Suprapubic skin (tissue), 4 donors: ENCODE measurements around the gene FAM217B. TPM values are rescaled to one million over a fixed set of nuclear protein-coding genes. Genes with fewer than 3 reads are reported as not detected.

Experiments used
- DNase-seq, 2 donors: peaks; one replicate each; pipeline ENCODE4 v3.0.0-alpha.2; 2019; ENCODE audit warnings: low spot score in 2 of 2
- H3K27ac ChIP-seq: fragments of 200-600 bp; sonication (generic); one replicate; pipeline ENCODE4 v1.5.1; 2019
- H3K27me3 ChIP-seq: fragments of 200-600 bp; sonication (generic); one replicate; pipeline ENCODE4 v1.5.1; 2019
- H3K36me3 ChIP-seq: fragments of 200-600 bp; sonication (generic); one replicate; pipeline ENCODE4 v1.5.1; 2019
- H3K4me1 ChIP-seq: fragments of 200-600 bp; sonication (generic); one replicate; pipeline ENCODE4 v1.5.1; 2019
- H3K4me3 ChIP-seq: fragments of 200-600 bp; sonication (generic); one replicate; pipeline ENCODE4 v1.5.1; 2019; ENCODE audit warnings: mild to moderate bottlenecking
- H3K9me3 ChIP-seq: fragments of 200-600 bp; sonication (generic); one replicate; pipeline ENCODE4 v1.5.1; 2019
- EP300 ChIP-seq: sonication (generic); formaldehyde crosslinking; IDR thresholded peaks from one replicate; pipeline ENCODE4 v1.6.1; 2017; ENCODE audit warnings: antibody characterized with exemption
- POLR2A ChIP-seq, 2 donors: fragments of 450-650 bp; IDR thresholded peaks; one replicate each; pipeline ENCODE4 v1.6.1; 2017; ENCODE audit warnings: antibody characterized with exemption in 2 of 2, mild to moderate bottlenecking in 2 of 2, moderate library complexity in 2 of 2
- POLR2AphosphoS5 ChIP-seq, 3 donors: sonication (generic); formaldehyde crosslinking; IDR thresholded peaks; one replicate each; pipeline ENCODE4 v1.6.1; 2017; ENCODE audit warnings: antibody characterized with exemption in 3 of 3
- WGBS: methylation state at CpG from one replicate; pipeline ENCODE4 v1.1.5; 2018; 5-methylcytosine and 5-hydroxymethylcytosine counted together
- total RNA-seq, 4 donors: library from RNA; depleted of rRNA; stranded (reverse); fragments of >200 nt; gene quantifications; one replicate each; pipeline ENCODE4 v1.1.0, GENCODE V29; 2016
- TF ChIP-seq, protein P1 (sequence below), 2 donors: fragments of 200-600 bp in 1 of 2; fragments of 450-650 bp in 1 of 2; sonication (generic) in 1 of 2; IDR thresholded peaks; one replicate each; pipeline ENCODE4 v1.5.1; 2016 to 2019; ENCODE audit warnings: antibody characterized with exemption in 2 of 2, mild to moderate bottlenecking in 1 of 2, moderate library complexity in 1 of 2

FAM217B gene
- total RNA-seq, 4 donors from 2014 or later = 2.8 to 12.9 (median 6.0) TPM

DNA sequence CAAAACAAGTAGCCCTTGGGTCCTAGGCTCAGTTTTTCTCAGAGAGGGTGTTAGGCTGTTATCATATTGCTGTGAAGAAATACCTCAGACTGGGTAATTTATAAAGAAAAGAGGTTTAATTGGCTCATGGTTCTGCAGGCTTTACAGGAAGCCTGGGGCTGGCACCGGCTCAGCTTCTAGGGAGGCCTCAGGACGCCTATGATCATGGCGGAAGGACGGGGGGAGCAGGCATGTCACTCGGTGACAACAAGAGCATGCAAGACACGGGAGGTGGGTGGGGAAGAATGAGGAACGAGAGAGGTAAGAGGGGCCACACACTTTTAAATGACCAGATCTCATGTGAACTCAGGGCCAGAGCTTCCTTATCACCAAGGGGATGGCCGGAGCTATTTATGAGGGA is 45.0 kb downstream of the FAM217B start:
- DNase-seq = no peak
- no peaks in the 10 kb centered on the region for H3K36me3 ChIP-seq
- no peaks in the 10 kb centered on the region for H3K9me3 ChIP-seq
- WGBS = 90% methylated on average over 8 of the region's 8 CpGs
- H3K4me3 ChIP-seq = no peak overlapping the region
- TF ChIP-seq POLR2A (IDR thresholded peaks at IDR 0.05) (no peak), POLR2AphosphoS5 (IDR thresholded peaks at IDR 0.05) (no peak), EP300 (no peak)
- TF ChIP-seq, protein P1, sequence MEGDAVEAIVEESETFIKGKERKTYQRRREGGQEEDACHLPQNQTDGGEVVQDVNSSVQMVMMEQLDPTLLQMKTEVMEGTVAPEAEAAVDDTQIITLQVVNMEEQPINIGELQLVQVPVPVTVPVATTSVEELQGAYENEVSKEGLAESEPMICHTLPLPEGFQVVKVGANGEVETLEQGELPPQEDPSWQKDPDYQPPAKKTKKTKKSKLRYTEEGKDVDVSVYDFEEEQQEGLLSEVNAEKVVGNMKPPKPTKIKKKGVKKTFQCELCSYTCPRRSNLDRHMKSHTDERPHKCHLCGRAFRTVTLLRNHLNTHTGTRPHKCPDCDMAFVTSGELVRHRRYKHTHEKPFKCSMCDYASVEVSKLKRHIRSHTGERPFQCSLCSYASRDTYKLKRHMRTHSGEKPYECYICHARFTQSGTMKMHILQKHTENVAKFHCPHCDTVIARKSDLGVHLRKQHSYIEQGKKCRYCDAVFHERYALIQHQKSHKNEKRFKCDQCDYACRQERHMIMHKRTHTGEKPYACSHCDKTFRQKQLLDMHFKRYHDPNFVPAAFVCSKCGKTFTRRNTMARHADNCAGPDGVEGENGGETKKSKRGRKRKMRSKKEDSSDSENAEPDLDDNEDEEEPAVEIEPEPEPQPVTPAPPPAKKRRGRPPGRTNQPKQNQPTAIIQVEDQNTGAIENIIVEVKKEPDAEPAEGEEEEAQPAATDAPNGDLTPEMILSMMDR (IDR thresholded peaks at IDR 0.05) = no peak
- no peaks in the 10 kb centered on the region for H3K4me1 ChIP-seq
- H3K27ac ChIP-seq = no peak overlapping the region
- H3K27me3 ChIP-seq = no peaks in the 10 kb centered on the region

DNA sequence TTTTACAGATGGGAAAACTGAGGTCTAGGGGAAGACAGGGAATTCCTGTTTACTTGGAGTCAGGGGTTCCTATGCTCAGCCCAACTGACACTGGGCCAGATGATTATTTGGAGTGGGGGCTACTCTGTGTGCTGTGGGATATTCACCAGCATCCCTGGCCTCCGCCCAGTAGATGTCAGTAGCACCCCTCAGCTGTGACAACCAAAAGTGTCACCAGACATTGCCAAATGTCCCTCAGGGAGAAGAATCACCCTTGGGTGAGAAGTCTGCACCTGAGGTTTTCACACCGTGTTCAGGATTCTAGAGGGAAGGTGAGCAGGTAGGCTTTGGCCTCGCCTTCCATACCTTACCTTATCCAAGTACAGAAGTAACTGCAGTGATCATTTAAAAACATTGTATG is 45.7 kb downstream of the FAM217B start:
- DNase-seq = no peak
- Histone ChIP-seq H3K4me1 (no peaks in the 10 kb centered on the region), H3K27ac (no peak overlapping the region), H3K27me3 (no peaks in the 10 kb centered on the region), H3K9me3 (no peaks in the 10 kb centered on the region), H3K4me3 (no peak overlapping the region), H3K36me3 (no peaks in the 10 kb centered on the region)
- whole genome bisulfite sequencing = 95% methylated on average over 3 of the region's 3 CpGs
- TF ChIP-seq, protein P1 (IDR thresholded peaks at IDR 0.05) = no peak
- no peak for TF ChIP-seq POLR2AphosphoS5 (IDR thresholded peaks at IDR 0.05)

DNA sequence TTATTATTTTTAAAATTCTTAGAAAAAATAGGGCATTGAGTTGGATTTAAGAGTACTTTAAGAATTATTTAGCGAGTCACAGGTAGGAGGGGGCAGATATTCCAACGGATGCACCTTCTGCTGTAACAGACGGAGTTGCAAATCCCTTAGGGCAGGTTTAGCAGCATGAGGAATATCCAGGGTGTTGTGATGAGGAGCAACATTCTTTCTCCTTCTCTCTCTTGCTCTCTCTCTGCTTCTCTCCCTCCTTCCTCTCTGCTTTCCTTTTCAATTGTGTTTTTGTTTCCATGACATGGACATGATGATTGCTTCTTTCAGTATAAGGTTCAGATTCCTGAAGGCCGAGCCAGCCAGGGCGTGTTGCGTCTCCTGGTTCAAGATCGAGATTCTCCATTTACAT is 46.9 kb downstream of the FAM217B start:
- no peaks in the 10 kb centered on the region for H3K4me1 ChIP-seq
- no peaks in the 10 kb centered on the region for H3K27me3 ChIP-seq
- H3K9me3 ChIP-seq = no peaks in the 10 kb centered on the region
- H3K27ac ChIP-seq = no peak overlapping the region
- WGBS = 84% methylated on average over 7 of the region's 7 CpGs
- TF ChIP-seq POLR2A (IDR thresholded peaks at IDR 0.05) = no peak
- no peak for TF ChIP-seq POLR2AphosphoS5 (IDR thresholded peaks at IDR 0.05)
- TF ChIP-seq, protein P1 (IDR thresholded peaks at IDR 0.05) = no peak
- TF ChIP-seq EP300 = no peak
- no peaks in the 10 kb centered on the region for H3K36me3 ChIP-seq
- H3K4me3 ChIP-seq = no peak overlapping the region
- no peak for DNase-seq

DNA sequence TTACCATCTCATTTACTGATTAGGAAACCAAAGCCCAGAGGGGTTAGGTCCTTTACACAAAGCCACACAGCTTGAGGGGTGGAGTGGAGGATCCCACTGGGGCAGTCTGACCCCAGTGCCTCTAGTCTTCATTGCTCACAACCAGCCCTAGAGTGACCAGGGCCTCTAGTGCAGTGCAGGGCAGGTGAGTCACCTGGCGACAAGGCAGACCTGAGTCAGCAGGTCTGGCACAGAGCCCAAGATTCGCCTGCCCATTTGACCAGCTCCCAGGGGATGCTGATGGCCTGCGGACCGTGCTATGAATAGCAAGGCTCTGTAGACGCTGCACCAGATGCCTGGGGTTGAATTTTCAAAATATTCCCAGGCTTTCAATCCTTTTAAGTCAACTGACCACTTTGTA is 48.0 kb downstream of the FAM217B start:
- no peak for DNase-seq
- Histone ChIP-seq H3K27ac (no peak overlapping the region), H3K9me3 (no peaks in the 10 kb centered on the region), H3K36me3 (no peaks in the 10 kb centered on the region), H3K4me1 (no peaks in the 10 kb centered on the region), H3K27me3 (no peaks in the 10 kb centered on the region), H3K4me3 (no peak overlapping the region)
- TF ChIP-seq POLR2A (IDR thresholded peaks at IDR 0.05) (no peak), EP300 (no peak), POLR2AphosphoS5 (IDR thresholded peaks at IDR 0.05) (no peak)
- TF ChIP-seq, protein P1 (IDR thresholded peaks at IDR 0.05) = no peak
- 65% methylated on average over 5 of the region's 5 CpGs for WGBS

DNA sequence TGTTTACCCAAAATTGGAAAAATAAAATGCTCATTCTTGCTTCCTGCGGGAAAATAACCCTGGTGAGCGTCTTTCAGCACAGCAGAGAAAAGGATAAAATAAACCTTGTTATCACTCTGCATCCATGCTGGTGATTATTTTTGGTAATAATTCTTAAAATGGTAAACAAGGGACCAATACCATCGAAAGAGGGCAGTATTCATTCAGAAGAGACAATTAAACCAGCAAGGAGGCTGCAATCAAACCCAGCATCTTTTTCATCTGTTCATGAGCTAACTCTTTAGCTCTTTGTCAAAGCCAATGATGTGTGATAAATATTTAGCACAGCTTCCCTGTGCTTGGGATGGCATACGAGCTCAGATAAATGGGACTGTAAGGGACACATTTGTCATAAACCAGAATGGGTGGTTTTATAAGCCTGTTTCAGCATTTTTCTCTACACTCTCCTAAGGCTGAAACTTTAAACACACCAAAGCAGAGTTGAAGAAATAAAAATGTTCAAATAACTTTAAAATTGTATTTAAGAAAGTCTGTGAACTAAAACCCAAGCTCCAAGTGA is 52.4 kb downstream of the FAM217B start:
- H3K4me1 ChIP-seq = peaks cover 17% of the 10 kb centered on the region
- no peaks in the 10 kb centered on the region for H3K36me3 ChIP-seq
- no peak for DNase-seq
- no peaks in the 10 kb centered on the region for H3K27me3 ChIP-seq
- no peak for TF ChIP-seq POLR2A (IDR thresholded peaks at IDR 0.05)
- TF ChIP-seq, protein P1 (IDR thresholded peaks at IDR 0.05) = no peak
- TF ChIP-seq EP300 = no peak
- no peak for TF ChIP-seq POLR2AphosphoS5 (IDR thresholded peaks at IDR 0.05)
- WGBS = 70% methylated on average over 4 of the region's 4 CpGs
- no peak overlapping the region for H3K4me3 ChIP-seq
- no peaks in the 10 kb centered on the region for H3K9me3 ChIP-seq
- H3K27ac ChIP-seq = no peak overlapping the region
